H1 (cell line): ENCODE measurements around the gene FGFBP2. TPM values are rescaled to one million over a fixed set of nuclear protein-coding genes. Genes with fewer than 3 reads are reported as not detected.

Experiments
- CTCF ChIA-PET: fragments of 300-600 bp; sonication (Branson Sonifier 250); formaldehyde crosslinking; loops from one replicate; lab custom pipeline; 2021; ENCODE audit not compliant: partially characterized antibody; lab: Charles Lee
- POLR2A ChIA-PET: fragments of 300-600 bp; sonication (Branson Sonifier 250); formaldehyde crosslinking; loops from one replicate; lab custom pipeline; 2021; ENCODE audit warnings: inconsistent platforms; ENCODE audit not compliant: partially characterized antibody; lab: Charles Lee
- DNase-seq, 2 experiments: peaks; one replicate each; pipeline versions ENCODE4 v3.0.0 to v3.0.0-alpha.2; 2010 to 2022; ENCODE audit warnings: low spot score in 2 of 2, low read depth in 1 of 2, mixed read lengths in 1 of 2
- FAIRE-seq: peaks from 2 replicates; lab custom pipeline; 2011; peaks lifted over from hg19 to GRCh38; lab: Jason Lieb, UNC
- H2AFZ ChIP-seq: 2 replicates; pipeline ENCODE4 v1.8.1; 2012; ENCODE audit warnings: low read length, inconsistent platforms
- H2AK5ac ChIP-seq: 2 replicates; pipeline ENCODE4 v1.6.1; 2013; ENCODE audit warnings: low read depth, low read length
- H2BK120ac ChIP-seq: replicated peaks from 2 replicates; pipeline ENCODE3; 2013; ENCODE audit warnings: low read depth, low read length, inconsistent platforms
- H2BK12ac ChIP-seq: 2 replicates; pipeline ENCODE4 v1.6.1; 2013; ENCODE audit warnings: low read depth, low read length
- H2BK15ac ChIP-seq: 2 replicates; pipeline ENCODE4 v1.6.1; 2013; ENCODE audit warnings: low read length
- H2BK20ac ChIP-seq: 2 replicates; pipeline ENCODE4 v1.6.1; 2013; ENCODE audit warnings: low read length
- H2BK5ac ChIP-seq: 2 replicates; pipeline ENCODE4 v1.6.1; 2013; ENCODE audit warnings: low read depth, low read length
- H3K14ac ChIP-seq: 2 replicates; pipeline ENCODE4 v1.6.1; 2013; ENCODE audit warnings: inconsistent platforms; ENCODE audit not compliant: insufficient read length
- H3K18ac ChIP-seq: 2 replicates; pipeline ENCODE4 v1.6.1; 2013; ENCODE audit warnings: low read length; ENCODE audit errors: extremely low read depth
- H3K23ac ChIP-seq: 2 replicates; pipeline ENCODE4 v1.6.1; 2013; ENCODE audit warnings: inconsistent platforms; ENCODE audit not compliant: insufficient read length
- H3K23me2 ChIP-seq: 2 replicates; pipeline ENCODE4 v1.6.1; 2013; ENCODE audit warnings: low read depth, low read length
- H3K27ac ChIP-seq: 2 replicates; pipeline ENCODE4 v1.6.1; 2011; ENCODE audit warnings: low read depth, low read length, inconsistent platforms
- H3K27me3 ChIP-seq, 4 experiments: replicated peaks in 1 of 4; 1 replicate in 1 of 4; 2 replicates in 3 of 4; pipeline versions ENCODE4 v1.6.1 to v1.8.1; 2011 to 2013; ENCODE audit warnings: low read length in 3 of 4, mild to moderate bottlenecking in 3 of 4, inconsistent platforms in 2 of 4, mixed read lengths in 2 of 4, moderate library complexity in 1 of 4; ENCODE audit not compliant: control insufficient read depth in 3 of 4, insufficient read depth in 3 of 4; ENCODE audit errors: extremely low read depth in 1 of 4
- H3K36me3 ChIP-seq, 4 experiments: 2 replicates each; pipeline versions ENCODE4 v1.6.1 to v1.8.1; 2011 to 2013; ENCODE audit warnings: mild to moderate bottlenecking in 4 of 4, low read length in 3 of 4, moderate library complexity in 2 of 4, control low read depth in 1 of 4, inconsistent platforms in 1 of 4; ENCODE audit not compliant: insufficient read depth in 4 of 4, control insufficient read depth in 2 of 4
- H3K4ac ChIP-seq: replicated peaks from 2 replicates; pipeline ENCODE3; 2013; ENCODE audit warnings: low read length, low read depth, mixed read lengths, inconsistent platforms; ENCODE audit not compliant: insufficient read length
- H3K4me1 ChIP-seq, 4 experiments: replicated peaks in 1 of 4; 1 replicate in 1 of 4; 2 replicates in 3 of 4; pipeline versions ENCODE4 v1.6.1 to v1.8.1; 2011 to 2013; ENCODE audit warnings: low read length in 3 of 4, inconsistent platforms in 2 of 4, mixed read lengths in 1 of 4; ENCODE audit not compliant: insufficient read depth in 4 of 4, control insufficient read depth in 3 of 4
- H3K4me2 ChIP-seq, 2 experiments: 2 replicates each; pipeline versions ENCODE4 v1.6.1 to v1.8.1; 2011 to 2013; ENCODE audit warnings: low read depth in 2 of 2, low read length in 2 of 2, control low read depth in 1 of 2, inconsistent platforms in 1 of 2, mild to moderate bottlenecking in 1 of 2; ENCODE audit not compliant: insufficient read depth in 1 of 2
- H3K4me3 ChIP-seq, 4 experiments: fragments of 200-600, 300-600 bp in 1 of 4; sonication (generic), shearing (Covaris generic), sonication (Bioruptor Twin) in 1 of 4; 2 replicates each; pipeline versions ENCODE4 v1.5.1 to v1.8.1; 2011 to 2016; ENCODE audit warnings: low read length in 4 of 4, low read depth in 3 of 4, control low read depth in 2 of 4, inconsistent platforms in 2 of 4, mild to moderate bottlenecking in 2 of 4, mixed read lengths in 1 of 4, moderate library complexity in 1 of 4; ENCODE audit not compliant: insufficient read depth in 2 of 4; ENCODE audit errors: extremely low read depth in 1 of 4
- H3K56ac ChIP-seq: replicated peaks from 2 replicates; pipeline ENCODE3; 2013; ENCODE audit warnings: low read depth, mild to moderate bottlenecking, mixed read lengths, low read length, inconsistent platforms; ENCODE audit not compliant: insufficient read length
- H3K79me1 ChIP-seq: 2 replicates; pipeline ENCODE4 v1.6.1; 2013; ENCODE audit warnings: low read depth, low read length, control low read depth
- H3K79me2 ChIP-seq, 2 experiments: 2 replicates each; pipeline versions ENCODE4 v1.6.1 to v1.8.1; 2012 to 2013; ENCODE audit warnings: low read length in 2 of 2, mild to moderate bottlenecking in 2 of 2, inconsistent platforms in 1 of 2; ENCODE audit not compliant: insufficient read depth in 2 of 2, control insufficient read depth in 1 of 2
- H3K9ac ChIP-seq, 4 experiments: replicated peaks in 1 of 4; 1 replicate in 1 of 4; 2 replicates in 3 of 4; pipeline versions ENCODE4 v1.6.1 to v1.8.1; 2011 to 2013; ENCODE audit warnings: low read depth in 3 of 4, low read length in 3 of 4, control low read depth in 2 of 4, mild to moderate bottlenecking in 2 of 4, moderate library complexity in 2 of 4, inconsistent platforms in 1 of 4; ENCODE audit errors: extremely low read depth in 1 of 4
- H3K9me3 ChIP-seq, 2 experiments: 2 replicates each; pipeline versions ENCODE4 v1.6.1 to v1.8.1; 2012 to 2013; ENCODE audit warnings: mild to moderate bottlenecking in 2 of 2, moderate library complexity in 2 of 2, control low read depth in 1 of 2, inconsistent platforms in 1 of 2, low read depth in 1 of 2, low read length in 1 of 2, mixed read lengths in 1 of 2; ENCODE audit not compliant: insufficient read depth in 2 of 2
- H4K20me1 ChIP-seq, 2 experiments: replicated peaks in 1 of 2; 2 replicates each; pipeline versions ENCODE3 to v1.8.1; 2011 to 2013; ENCODE audit warnings: inconsistent platforms in 2 of 2, low read length in 2 of 2, mild to moderate bottlenecking in 1 of 2; ENCODE audit not compliant: insufficient read depth in 2 of 2, control insufficient read depth in 1 of 2
- H4K5ac ChIP-seq: 2 replicates; pipeline ENCODE4 v1.6.1; 2013; ENCODE audit warnings: low read length, low read depth, mixed read lengths, inconsistent platforms; ENCODE audit not compliant: insufficient read length
- H4K8ac ChIP-seq: 2 replicates; pipeline ENCODE4 v1.8.0; 2013; ENCODE audit warnings: mild to moderate bottlenecking, moderate library complexity, low read length, inconsistent platforms; ENCODE audit not compliant: insufficient read depth; ENCODE audit errors: extremely low read depth
- H4K91ac ChIP-seq: replicated peaks from 2 replicates; pipeline ENCODE3; 2013; ENCODE audit warnings: low read length, mixed read lengths, inconsistent platforms; ENCODE audit not compliant: insufficient read length
- BRCA1 ChIP-seq: IDR thresholded peaks from 2 replicates; pipeline ENCODE4 v1.6.1; 2012; ENCODE audit warnings: low read depth, low read length, improper control_type of control experiment
- EZH2 ChIP-seq: fragments of 200-600 bp; sonication (generic); IDR thresholded peaks from 2 replicates; pipeline ENCODE4 v1.7.1; 2012; ENCODE audit warnings: low read depth, mild to moderate bottlenecking, moderate library complexity, low read length, inconsistent platforms; ENCODE audit not compliant: severe bottlenecking
- KDM5A ChIP-seq: fragments of 200-600 bp; IDR thresholded peaks from 2 replicates; pipeline ENCODE4 v1.7.1; 2012; ENCODE audit warnings: mild to moderate bottlenecking, low read length, inconsistent platforms, mixed read lengths
- POLR2AphosphoS5 ChIP-seq: IDR thresholded peaks from 2 replicates; pipeline ENCODE4 v1.6.1; 2011; ENCODE audit warnings: low read depth, low read length
- RFX5 ChIP-seq: IDR thresholded peaks from 2 replicates; pipeline ENCODE4 v1.6.1; 2011; ENCODE audit warnings: low read depth, low read length, improper control_type of control experiment, borderline replicate concordance
- SAP30 ChIP-seq: fragments of 300-600 bp; sonication (generic); IDR thresholded peaks from 2 replicates; pipeline ENCODE4 v1.7.1; 2012; ENCODE audit warnings: low read length, moderate library complexity, mild to moderate bottlenecking, inconsistent platforms; ENCODE audit not compliant: insufficient read depth, insufficient replicate concordance
- SIRT6 ChIP-seq: IDR thresholded peaks from one replicate; pipeline ENCODE4 v1.7.1; 2012; ENCODE audit warnings: low read length, inconsistent platforms
- SP2 ChIP-seq: IDR thresholded peaks from 2 replicates; pipeline ENCODE4 v1.6.1; 2012; ENCODE audit warnings: mild to moderate bottlenecking, low read length, inconsistent platforms
- SP4 ChIP-seq: IDR thresholded peaks from 2 replicates; pipeline ENCODE4 v1.6.1; 2012; ENCODE audit warnings: low read length, inconsistent platforms
- TAF1 ChIP-seq: IDR thresholded peaks from 2 replicates; pipeline ENCODE4 v1.6.1; 2011; ENCODE audit warnings: mild to moderate bottlenecking, low read depth, low read length
- WGBS, 2 experiments: shearing (Covaris generic) in 1 of 2; methylation state at CpG; one replicate each; pipeline versions ENCODE4 v1.1.6 to v1.1.7; 2013 to 2015; ENCODE audit warnings: low lambda C conversion rate in 2 of 2, mixed read lengths in 2 of 2, inconsistent platforms in 1 of 2, low coverage in 1 of 2, missing lambda C conversion rate in 1 of 2; ENCODE audit not compliant: insufficient replicate concordance in 2 of 2, insufficient coverage in 1 of 2, insufficient read length in 1 of 2; ENCODE audit errors: extremely low coverage in 1 of 2, missing lambda C conversion rate in 1 of 2; 5-methylcytosine and 5-hydroxymethylcytosine counted together
- polyA plus RNA-seq, 7 experiments: library from polyadenylated mRNA; depleted of rRNA in 3 of 7; stranded (reverse) in 5 of 7; unstranded in 2 of 7; fragments of >200 nt in 5 of 7; fragments of 200-250 nt in 2 of 7; gene quantifications; 1 replicate in 5 of 7; 2 replicates in 1 of 7; 4 replicates in 1 of 7; pipeline versions ENCODE4 v1.2.1 to v1.2.3, GENCODE V29; 2011 to 2013; ENCODE audit warnings: missing spikeins in 2 of 7, mixed read lengths in 2 of 7
- total RNA-seq: library from RNA; stranded (reverse); fragmentation: NEBNext Ultra II Directional; extraction: Animal tissue kit (Norgen Biotek cat#: 25700); gene quantifications from 2 replicates; pipeline ENCODE4 v1.2.1, GENCODE V29; 2021
- TF ChIP-seq, protein P1 (sequence below): IDR thresholded peaks from 2 replicates; pipeline ENCODE4 v1.6.1; 2012; ENCODE audit warnings: inconsistent platforms

The FGFBP2 gene
- total and polyA plus RNA-seq, 2 of the 8 experiments (the other 6 are each of a cell fraction or from before 2014, with no cell fraction given), result 0.15 TPM; not detected in 1

DNA sequence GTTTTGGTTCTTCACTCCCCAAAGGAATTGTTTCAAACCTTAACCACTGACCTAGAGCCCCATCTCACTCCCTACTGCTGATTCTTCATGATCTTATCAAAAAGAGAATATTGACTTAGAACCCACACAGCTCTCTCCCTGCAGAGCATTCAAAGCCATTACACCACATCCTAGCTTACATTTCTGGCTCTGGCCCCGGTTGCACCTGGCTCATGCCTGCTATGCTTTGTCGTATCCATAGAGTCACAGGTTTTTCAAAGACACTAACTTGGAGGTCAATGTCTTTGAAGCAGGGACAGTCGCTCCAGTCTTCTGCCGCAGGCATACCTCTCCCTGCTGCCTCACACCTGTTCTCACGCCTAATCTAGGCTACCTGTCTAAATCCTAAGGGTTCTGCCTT lies 42.7 kb upstream of the FGFBP2 start:
- no peaks in the 10 kb centered on the region for H3K79me1 ChIP-seq
- POLR2A ChIA-PET, result no interaction called here
- H3K4me3 ChIP-seq, result no peak overlapping the region
- H4K5ac ChIP-seq, result no peak overlapping the region
- no peak overlapping the region for H4K91ac ChIP-seq
- H2BK120ac ChIP-seq, result no peak overlapping the region
- no peak overlapping the region for H4K8ac ChIP-seq
- H2BK15ac ChIP-seq, result no peak overlapping the region
- H3K23me2 ChIP-seq, result no peaks in the 10 kb centered on the region
- no peak overlapping the region for H2AFZ ChIP-seq
- H3K9me3 ChIP-seq, result no peaks in the 10 kb centered on the region
- H3K9ac ChIP-seq, result no peak overlapping the region
- H3K14ac ChIP-seq, result no peak overlapping the region
- H3K4me1 ChIP-seq, result no peaks in the 10 kb centered on the region; a peak in 1 of 7 replicates
- no peak for FAIRE-seq
- no peak overlapping the region for H3K27ac ChIP-seq
- 92% methylated on average over 5 of the region's 5 CpGs; no CpG with 5 or more reads in 1 of the 2 experiments for WGBS, 2 experiments
- no peak overlapping the region for H2BK5ac ChIP-seq
- H3K36me3 ChIP-seq, result peaks cover 7 to 34% (median 14%) of the 10 kb centered on the region in 4 experiments
- H3K79me2 ChIP-seq, result no peaks in the 10 kb centered on the region
- H2BK12ac ChIP-seq, result no peak overlapping the region
- no peak overlapping the region for H3K4ac ChIP-seq
- no peak for TF ChIP-seq RFX5
- TF ChIP-seq SP4, result no peak
- TF ChIP-seq, protein P1, sequence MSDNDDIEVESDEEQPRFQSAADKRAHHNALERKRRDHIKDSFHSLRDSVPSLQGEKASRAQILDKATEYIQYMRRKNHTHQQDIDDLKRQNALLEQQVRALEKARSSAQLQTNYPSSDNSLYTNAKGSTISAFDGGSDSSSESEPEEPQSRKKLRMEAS, result no peak
- no peak for TF ChIP-seq EZH2
- no peak for TF ChIP-seq BRCA1
- TF ChIP-seq SP2, result no peak
- TF ChIP-seq KDM5A, result no peak
- TF ChIP-seq POLR2AphosphoS5, result no peak
- no peak for TF ChIP-seq SAP30
- TF ChIP-seq SIRT6, result no peak
- TF ChIP-seq TAF1, result no peak
- H3K23ac ChIP-seq, result no peak overlapping the region
- H3K56ac ChIP-seq, result no peak overlapping the region
- H3K4me2 ChIP-seq, result no peak overlapping the region
- H2AK5ac ChIP-seq, result no peak overlapping the region
- DNase-seq, result no peak
- CTCF ChIA-PET, result interaction anchor here (0.9 to 2.0 kb wide), 7 partner anchors 13 to 201 kb away, joined by 3 to 8 read pairs (median 5); partner anchors contain the start of gene FGFBP2
- H3K18ac ChIP-seq, result no peak overlapping the region
- H4K20me1 ChIP-seq, result no peaks in the 10 kb centered on the region
- H2BK20ac ChIP-seq, result no peak overlapping the region
- H3K27me3 ChIP-seq, result no peaks in the 10 kb centered on the region
